HTERT RPE-1 (cell line): Measurements from ENCODE around the gene DKK3.

ENCODE experiments used
- in situ Hi-C: fragments of 300-500 bp; cut with MboI; formaldehyde crosslinking; loops from 4 replicates; pipeline ENCODE4 v1.14.3; 2020; ENCODE audit warnings: low sequenced_read_pairs

The DKK3 gene

GRCh38 chr11:11970556-11970955 lies 37.9 kb downstream of the DKK3 start:
- in situ Hi-C loops = no loop called here

DNA sequence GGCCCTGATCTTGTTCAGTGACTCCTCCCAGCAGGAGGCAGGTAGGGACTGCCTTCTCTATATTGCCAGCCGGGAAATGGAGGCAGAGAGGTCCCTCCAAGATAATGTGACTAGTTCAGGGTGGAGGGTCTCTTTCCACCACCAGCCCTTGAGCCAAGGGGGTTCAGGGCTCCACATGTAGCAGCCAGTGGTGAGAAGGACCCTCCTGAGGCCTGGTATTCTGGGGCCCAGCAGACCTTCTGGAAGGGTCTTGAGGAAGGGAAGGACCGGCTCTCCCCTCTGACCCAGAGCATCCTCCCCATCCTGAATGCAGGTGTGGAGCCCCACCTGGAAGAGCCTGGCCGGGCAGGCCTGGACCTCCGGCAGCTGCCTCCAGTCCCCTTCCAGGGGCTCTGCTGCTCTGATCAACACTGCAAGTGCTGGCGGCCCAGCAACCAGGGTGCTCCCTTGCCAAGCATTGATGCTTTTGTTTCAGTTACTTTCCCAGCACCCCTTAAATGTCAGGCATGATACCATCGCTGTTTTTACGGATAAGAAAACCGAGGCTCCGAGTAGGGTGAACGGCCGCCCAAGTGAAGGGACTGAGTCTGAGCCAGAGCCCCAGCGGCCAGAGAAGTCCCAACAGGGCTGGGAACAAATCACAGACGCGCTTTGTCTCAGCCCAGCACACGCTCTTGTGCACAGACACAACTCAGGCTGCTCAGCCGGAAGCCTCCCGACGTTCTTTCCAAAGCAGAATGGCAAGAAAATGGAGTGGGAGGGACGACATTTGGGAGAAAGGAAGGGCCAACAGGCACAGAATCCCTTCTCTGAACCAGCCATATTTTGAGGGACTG lies 38.8 kb downstream of the DKK3 start:
- in situ Hi-C loops = no loop called here

GRCh38 chr11:11968511-11969280 lies 39.7 kb downstream of the DKK3 start:
- in situ Hi-C loops = no loop called here

- in situ Hi-C loops = no loop called here
These were observed 40.5 kb downstream of the DKK3 start for GRCh38 chr11:11967669-11968510.

DNA sequence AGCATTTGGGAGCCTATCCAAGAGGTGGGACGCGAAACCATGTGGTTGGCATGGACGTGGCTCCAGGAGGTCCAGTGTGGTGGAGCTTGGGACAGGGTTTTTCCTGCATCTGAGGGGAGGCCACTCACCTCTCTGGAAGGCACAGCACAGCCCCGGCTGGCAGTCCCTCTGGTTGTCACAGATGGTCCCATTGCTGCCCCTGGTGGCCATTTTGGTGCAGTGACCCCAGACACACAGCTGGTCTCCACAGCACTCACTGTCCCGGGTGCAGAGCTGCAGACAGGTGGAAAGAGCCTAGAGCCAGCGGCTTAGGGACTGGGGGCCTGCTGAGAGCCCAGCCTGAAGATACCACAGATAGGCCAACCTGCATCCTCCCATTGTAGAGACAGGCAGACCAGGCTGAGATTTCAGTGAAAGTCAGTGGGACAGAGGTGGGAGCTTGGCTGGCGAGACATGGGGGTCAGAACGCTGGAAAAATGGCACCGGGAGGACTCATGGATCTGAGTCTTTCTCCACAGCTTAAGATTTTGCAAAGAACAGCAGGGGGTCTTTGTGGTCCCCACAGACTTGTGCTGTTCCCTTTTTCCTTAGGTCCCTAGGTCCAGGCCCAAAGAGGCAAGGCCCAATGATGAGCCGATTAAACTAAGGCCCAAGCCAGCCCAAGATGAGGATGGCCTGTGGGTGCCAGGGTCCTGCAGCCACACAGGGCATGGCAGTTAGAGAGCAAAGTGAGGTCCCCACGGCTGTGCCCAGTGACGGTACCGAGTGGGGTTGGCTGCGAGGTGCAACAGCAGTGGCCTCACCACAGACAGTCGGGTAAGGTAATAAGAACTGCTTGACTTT lies 41.4 kb downstream of the DKK3 start:
- in situ Hi-C loops = no loop called here

GRCh38 chr11:11966354-11966741 lies 42.1 kb downstream of the DKK3 start:
- in situ Hi-C loops = no loop called here

GRCh38 chr11:11965656-11966353 lies 42.6 kb downstream of the DKK3 start:
- in situ Hi-C loops = no loop called here

GRCh38 chr11:11965192-11965591 lies 43.2 kb downstream of the DKK3 start:
- in situ Hi-C loops = no loop called here

GRCh38 chr11:11964774-11965150 lies 43.7 kb downstream of the DKK3 start:
- in situ Hi-C loops = no loop called here

- in situ Hi-C loops = no loop called here
These were observed 44.3 kb downstream of the DKK3 start for GRCh38 chr11:11963842-11964773.

- in situ Hi-C loops = no loop called here
These were observed 45.4 kb downstream of the DKK3 start for GRCh38 chr11:11963067-11963466.

DNA sequence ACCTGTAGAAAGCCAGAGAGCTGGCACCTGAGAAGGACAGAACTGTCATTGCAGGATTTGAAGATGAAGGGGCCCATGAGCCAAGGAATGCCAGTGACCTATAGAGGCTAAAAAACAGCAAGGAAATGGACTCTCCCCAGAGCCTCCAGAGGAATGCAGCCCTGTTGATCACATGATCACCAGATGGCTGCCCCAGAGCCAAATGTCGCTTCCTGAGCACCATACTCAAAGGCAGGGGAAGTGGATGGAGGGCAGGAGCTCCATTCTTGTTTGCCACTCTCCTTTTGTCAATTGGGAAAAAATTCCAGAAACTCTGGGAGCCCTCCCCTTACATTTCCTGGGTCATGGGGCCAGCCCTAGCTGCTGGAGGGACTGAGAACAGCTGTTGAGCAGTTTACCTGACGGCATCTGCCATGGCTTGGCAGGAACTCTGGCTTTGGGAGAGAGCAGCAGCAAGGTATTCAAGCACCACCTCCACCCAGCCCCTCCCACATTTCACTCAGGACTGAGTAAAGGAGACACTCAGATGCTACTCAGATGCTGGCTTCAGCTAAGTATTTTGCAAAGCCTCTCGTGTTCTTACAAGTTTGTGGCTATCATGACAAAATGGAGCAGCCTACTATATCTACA lies 46.9 kb downstream of the DKK3 start:
- in situ Hi-C loops = no loop called here

DNA sequence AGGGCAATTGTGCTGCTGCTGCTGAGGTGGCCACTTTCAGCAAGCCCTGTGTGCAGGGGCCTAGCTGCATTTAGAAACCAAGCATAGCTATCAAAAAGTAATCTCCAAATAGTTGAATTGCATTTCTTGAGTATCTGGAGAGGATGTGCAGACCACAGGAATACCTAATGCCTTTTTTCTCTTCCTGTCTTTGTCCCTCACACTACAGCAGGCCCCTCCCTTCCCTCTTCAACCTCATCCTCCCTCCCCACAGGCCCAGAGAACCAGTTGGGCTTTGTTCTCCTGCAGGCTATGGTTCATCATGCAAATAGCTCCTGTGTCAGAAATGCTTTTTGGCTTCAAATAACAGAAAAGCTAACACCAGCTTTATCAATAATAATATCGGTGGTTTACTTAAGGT lies 47.7 kb downstream of the DKK3 start:
- in situ Hi-C loops = no loop called here

GRCh38 chr11:11959601-11960000 lies 48.8 kb downstream of the DKK3 start:
- in situ Hi-C loops = no loop called here

- in situ Hi-C loops = no loop called here
These were observed 49.8 kb downstream of the DKK3 start for GRCh38 chr11:11958403-11959231.

GRCh38 chr11:11956006-11956405 lies 52.4 kb downstream of the DKK3 start:
- in situ Hi-C loops = no loop called here

GRCh38 chr11:11952036-11952435 lies 56.4 kb downstream of the DKK3 start:
- in situ Hi-C loops = no loop called here
